Parathyroid adenoma (tissue), 2 donors: Measurements from ENCODE around the gene CFAP61.

Source experiments
- H2AFZ ChIP-seq: fragments of 300-600 bp; sonication (generic); one replicate; pipeline ENCODE4 v1.7.0; 2017; ENCODE audit warnings: antibody characterized with exemption, mild to moderate bottlenecking
- H3K27ac ChIP-seq: fragments of 300-600 bp; sonication (generic); one replicate; pipeline ENCODE4 v1.7.0; 2017
- H3K27me3 ChIP-seq: fragments of 300-600 bp; sonication (generic); one replicate; pipeline ENCODE4 v1.7.0; 2017; ENCODE audit warnings: low read length; ENCODE audit not compliant: control insufficient read depth, insufficient read depth
- H3K36me3 ChIP-seq: fragments of 300-600 bp; sonication (generic); one replicate; pipeline ENCODE4 v1.7.0; 2017; ENCODE audit warnings: low read length; ENCODE audit not compliant: control insufficient read depth, insufficient read depth
- H3K4me1 ChIP-seq: fragments of 300-600 bp; sonication (generic); one replicate; pipeline ENCODE4 v1.7.0; 2017; ENCODE audit warnings: control low read depth
- H3K4me2 ChIP-seq: fragments of 300-600 bp; sonication (generic); one replicate; pipeline ENCODE4 v1.7.0; 2017; ENCODE audit warnings: low read length
- H3K4me3 ChIP-seq: fragments of 300-600 bp; sonication (generic); one replicate; pipeline ENCODE4 v1.7.0; 2017; ENCODE audit warnings: low read depth, low read length
- H3K79me2 ChIP-seq: fragments of 300-600 bp; sonication (generic); one replicate; pipeline ENCODE4 v1.7.0; 2017; ENCODE audit warnings: control low read depth
- H3K9ac ChIP-seq: fragments of 300-600 bp; sonication (generic); one replicate; pipeline ENCODE4 v1.7.0; 2017; ENCODE audit warnings: mild to moderate bottlenecking
- H3K9me3 ChIP-seq: fragments of 300-600 bp; sonication (generic); one replicate; pipeline ENCODE4 v1.7.0; 2017; ENCODE audit warnings: low read length; ENCODE audit not compliant: control insufficient read depth
- CTCF ChIP-seq: fragments of 300-600 bp; sonication (generic); IDR thresholded peaks from one replicate; pipeline ENCODE4 v1.7.0; 2017; ENCODE audit warnings: antibody characterized with exemption, mild to moderate bottlenecking
- donor health status: primary hyperparathyroidism.

The CFAP61 gene

DNA sequence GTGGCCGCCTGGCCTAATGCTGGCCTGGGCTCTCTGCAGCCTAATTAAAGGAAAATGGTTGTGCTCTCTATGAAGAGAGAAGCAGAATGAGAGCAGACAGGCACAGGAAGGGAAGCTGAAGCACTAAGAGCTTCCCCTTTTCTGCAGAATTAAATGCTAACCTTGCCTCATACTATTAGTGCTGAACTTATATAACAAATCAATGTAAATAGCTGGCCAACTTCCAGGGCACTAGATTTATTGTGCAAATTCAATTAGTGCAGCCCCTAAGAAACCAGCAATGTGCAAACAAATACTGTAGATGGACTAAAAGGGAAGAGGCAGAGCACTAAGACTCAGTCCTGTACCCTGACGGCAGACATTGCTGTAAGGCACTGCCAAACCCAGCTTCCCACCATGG lies 279.5 kb downstream of the CFAP61 start:
- Histone ChIP-seq H2AFZ (no peak overlapping the region), H3K9ac (no peak overlapping the region), H3K4me2 (no peak overlapping the region), H3K36me3 (no peaks in the 10 kb centered on the region), H3K79me2 (no peaks in the 10 kb centered on the region), H3K27me3 (no peaks in the 10 kb centered on the region), H3K4me3 (no peak overlapping the region), H3K27ac (no peak overlapping the region), H3K9me3 (no peaks in the 10 kb centered on the region), H3K4me1 (no peaks in the 10 kb centered on the region)
- no peak for TF ChIP-seq CTCF

DNA sequence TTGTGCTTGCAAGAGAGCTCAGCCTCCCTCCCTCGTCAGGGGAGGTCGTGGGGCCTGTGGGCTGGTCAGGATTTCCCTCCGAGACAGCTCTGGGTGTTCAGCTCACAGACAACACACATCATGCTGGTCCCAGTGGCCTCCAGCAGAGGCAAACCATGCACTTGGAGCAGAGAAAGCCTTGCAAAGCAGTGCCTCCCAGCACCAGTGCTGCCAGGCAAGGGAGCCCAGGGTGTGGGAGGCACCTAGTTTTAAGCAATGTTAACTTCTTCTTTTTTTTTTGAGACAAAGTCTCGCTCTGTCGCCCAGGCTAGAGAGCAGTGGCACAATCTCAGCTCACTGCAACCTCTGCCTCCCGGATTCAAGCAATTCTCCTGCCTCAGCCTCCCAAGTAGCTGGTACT lies 281.5 kb downstream of the CFAP61 start:
- H3K79me2 ChIP-seq: no peaks in the 10 kb centered on the region
- H3K36me3 ChIP-seq: no peaks in the 10 kb centered on the region
- no peak overlapping the region for H3K4me3 ChIP-seq
- no peak overlapping the region for H3K27ac ChIP-seq
- H3K4me2 ChIP-seq: no peak overlapping the region
- no peak for TF ChIP-seq CTCF
- H3K4me1 ChIP-seq: no peaks in the 10 kb centered on the region
- no peak overlapping the region for H3K9ac ChIP-seq
- no peaks in the 10 kb centered on the region for H3K9me3 ChIP-seq
- H3K27me3 ChIP-seq: no peaks in the 10 kb centered on the region
- no peak overlapping the region for H2AFZ ChIP-seq

DNA sequence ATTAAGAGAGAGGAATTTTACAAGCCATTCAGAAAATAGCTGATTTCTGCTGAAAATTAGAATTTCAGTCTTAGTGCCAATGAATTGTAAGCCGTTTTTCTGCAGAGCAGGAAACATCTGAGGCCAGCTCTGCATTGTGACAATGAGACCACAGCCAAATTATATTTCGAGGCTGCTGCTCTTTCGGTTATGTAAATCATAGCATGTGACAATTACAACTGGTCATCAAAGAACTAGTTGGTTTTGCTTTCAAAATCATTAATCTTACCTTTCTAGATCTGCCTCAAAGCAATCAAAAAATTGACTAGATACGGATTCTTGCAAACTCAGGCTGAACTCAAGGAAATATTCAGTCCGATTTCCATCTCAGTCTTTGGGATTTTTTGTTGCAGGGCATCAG lies 282.2 kb downstream of the CFAP61 start:
- H3K79me2 ChIP-seq: no peaks in the 10 kb centered on the region
- H3K9me3 ChIP-seq: no peaks in the 10 kb centered on the region
- H3K9ac ChIP-seq: no peak overlapping the region
- no peaks in the 10 kb centered on the region for H3K27me3 ChIP-seq
- no peaks in the 10 kb centered on the region for H3K36me3 ChIP-seq
- H3K27ac ChIP-seq: no peak overlapping the region
- no peaks in the 10 kb centered on the region for H3K4me1 ChIP-seq
- TF ChIP-seq CTCF: no peak
- H3K4me2 ChIP-seq: no peak overlapping the region
- no peak overlapping the region for H3K4me3 ChIP-seq
- H2AFZ ChIP-seq: no peak overlapping the region

DNA sequence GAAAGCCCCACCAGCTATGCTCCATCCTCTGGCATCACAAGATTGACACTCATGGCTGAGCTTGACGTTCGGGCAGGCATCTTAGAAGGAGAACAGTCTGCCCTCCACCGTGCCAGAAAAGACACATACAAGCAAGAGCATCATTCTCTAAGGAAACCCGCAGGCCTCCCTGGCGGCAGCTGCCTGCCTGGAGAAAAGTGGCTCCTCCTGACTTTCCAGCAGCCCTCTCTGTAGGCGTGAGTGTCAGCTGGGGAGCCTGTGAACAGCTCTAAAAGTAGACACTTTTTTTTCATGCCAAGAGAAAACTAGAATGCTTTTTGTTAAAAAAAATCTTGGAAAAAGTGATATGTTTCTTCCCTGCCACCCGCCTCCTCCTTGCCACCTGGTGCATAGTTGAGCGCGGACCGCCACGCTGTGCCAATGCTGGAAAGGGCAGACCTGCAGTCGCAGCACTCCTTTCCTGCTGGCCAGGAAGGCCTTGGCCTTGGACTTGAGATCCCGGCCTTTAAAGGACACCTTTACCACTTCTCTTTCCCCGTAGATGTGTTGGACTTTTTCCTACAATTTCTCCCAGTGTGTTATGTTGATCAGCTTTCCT lies 285.9 kb downstream of the CFAP61 start:
- H3K4me3 ChIP-seq: no peak overlapping the region
- H2AFZ ChIP-seq: no peak overlapping the region
- TF ChIP-seq CTCF: no peak
- H3K79me2 ChIP-seq: no peaks in the 10 kb centered on the region
- H3K9me3 ChIP-seq: no peaks in the 10 kb centered on the region
- H3K36me3 ChIP-seq: no peaks in the 10 kb centered on the region
- H3K4me2 ChIP-seq: no peak overlapping the region
- H3K4me1 ChIP-seq: no peaks in the 10 kb centered on the region
- no peak overlapping the region for H3K9ac ChIP-seq
- no peaks in the 10 kb centered on the region for H3K27me3 ChIP-seq
- no peak overlapping the region for H3K27ac ChIP-seq

DNA sequence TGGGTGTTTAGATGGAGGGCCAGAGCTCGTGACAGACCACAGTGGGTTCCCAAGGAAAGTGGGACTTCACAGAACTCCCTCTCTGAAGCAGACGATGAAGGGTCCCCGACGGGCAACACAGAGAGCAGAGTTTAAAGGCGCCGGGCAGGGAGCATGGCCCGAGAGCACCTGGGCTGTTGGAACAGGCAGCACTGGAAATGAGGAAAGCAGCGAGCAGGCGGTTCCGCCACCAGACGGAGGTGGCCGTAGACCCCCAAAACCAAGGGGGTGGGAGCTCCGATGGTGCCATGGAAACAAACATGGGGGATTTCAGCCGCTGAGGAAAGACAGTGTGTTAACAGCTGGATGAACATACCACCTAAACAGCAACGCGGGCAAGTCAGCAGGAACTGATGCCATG lies 288.1 kb downstream of the CFAP61 start:
- H3K27ac ChIP-seq: no peak overlapping the region
- H3K36me3 ChIP-seq: no peaks in the 10 kb centered on the region
- H2AFZ ChIP-seq: no peak overlapping the region
- no peaks in the 10 kb centered on the region for H3K4me1 ChIP-seq
- no peaks in the 10 kb centered on the region for H3K9me3 ChIP-seq
- TF ChIP-seq CTCF: no peak
- no peak overlapping the region for H3K4me3 ChIP-seq
- no peak overlapping the region for H3K9ac ChIP-seq
- no peaks in the 10 kb centered on the region for H3K79me2 ChIP-seq
- H3K27me3 ChIP-seq: no peaks in the 10 kb centered on the region
- no peak overlapping the region for H3K4me2 ChIP-seq
